ENCODE results near the gene RAB29.
"Not testable (repeated sequence)": the region's sequence is repeated elsewhere in the genome, so short reads cannot be mapped to it uniquely, and the experiment has no call there.

Gene RAB29

GRCh38 chr1:205733438-205734175 lies 41.7 kb downstream of the RAB29 start:
- no peak for DNase-seq
- TF ChIP-seq CTCF (IDR thresholded peaks at IDR 0.05; ENCODE audit: low read depth, low read length) = no peak

GRCh38 chr1:205729945-205730610 lies 45.2 kb downstream of the RAB29 start:
- peaks cover 72% of the 10 kb centered on the region for H3K36me3 ChIP-seq
- H3K4me3 ChIP-seq (ENCODE audit: low read depth, low read length) = no peak overlapping the region
- H3K9me3 ChIP-seq = no peaks in the 10 kb centered on the region
- DNase-seq = no peak
- H3K4me1 ChIP-seq = no peaks in the 10 kb centered on the region
- TF ChIP-seq CTCF (IDR thresholded peaks at IDR 0.05; ENCODE audit: low read depth, low read length) = no peak
- H3K27me3 ChIP-seq = no peaks in the 10 kb centered on the region

More at GRCh38 chr1:205733438-205734175, 41.7 kb downstream of the RAB29 start:
- Histone ChIP-seq H3K27me3 (no peaks in the 10 kb centered on the region), H3K9me3 (no peaks in the 10 kb centered on the region), H3K36me3 (peaks cover 56% of the 10 kb centered on the region), H3K4me1 (no peaks in the 10 kb centered on the region), H3K4me3 (ENCODE audit: low read depth, low read length) (no peak overlapping the region)

GRCh38 chr1:205726619-205727125 lies 48.6 kb downstream of the RAB29 start:
- Histone ChIP-seq H3K4me3 (ENCODE audit: low read depth, low read length) (no peak overlapping the region), H3K9me3 (no peaks in the 10 kb centered on the region), H3K4me1 (no peaks in the 10 kb centered on the region), H3K36me3 (peaks cover 86% of the 10 kb centered on the region), H3K27me3 (no peaks in the 10 kb centered on the region)
- no peak for DNase-seq
- TF ChIP-seq CTCF (IDR thresholded peaks at IDR 0.05; ENCODE audit: low read depth, low read length) = no peak

- H3K36me3 ChIP-seq = peaks cover 85% of the 10 kb centered on the region
- DNase-seq = no peak
- no peak overlapping the region for H3K4me3 ChIP-seq (ENCODE audit: low read depth, low read length)
- H3K9me3 ChIP-seq = no peaks in the 10 kb centered on the region
- no peaks in the 10 kb centered on the region for H3K4me1 ChIP-seq
- no peaks in the 10 kb centered on the region for H3K27me3 ChIP-seq
- no peak for TF ChIP-seq CTCF (IDR thresholded peaks at IDR 0.05; ENCODE audit: low read depth, low read length)
Observed at GRCh38 chr1:205725514-205725913, 49.8 kb downstream of the RAB29 start.

- H3K27me3 ChIP-seq; H3K4me1 ChIP-seq; DNase-seq; H3K4me3 ChIP-seq (ENCODE audit: low read depth, low read length); H3K9me3 ChIP-seq: not testable (repeated sequence)
- peaks cover 94% of the 10 kb centered on the region for H3K36me3 ChIP-seq
Observed at GRCh38 chr1:205720740-205721139, 54.5 kb downstream of the RAB29 start.

- Histone ChIP-seq H3K27me3 (no peaks in the 10 kb centered on the region), H3K9me3 (no peaks in the 10 kb centered on the region), H3K4me1 (no peaks in the 10 kb centered on the region), H3K4me3 (ENCODE audit: low read depth, low read length) (no peak overlapping the region), H3K36me3 (peaks cover 93% of the 10 kb centered on the region)
- no peak for DNase-seq
- TF ChIP-seq CTCF (IDR thresholded peaks at IDR 0.05; ENCODE audit: low read depth, low read length) = no peak
Observed at GRCh38 chr1:205719762-205720161, 55.5 kb downstream of the RAB29 start.
